HepG2 (cell line): ENCODE data around the gene FAM53B. TPM values are rescaled to one million over a fixed set of nuclear protein-coding genes. Genes with fewer than 3 reads are reported as not detected.

Source experiments
- ATAC-seq: fragments of 200-7000 bp; cut with Tn5 transposase; 3 replicates; pipeline ENCODE4 v1.9.1; 2020; ENCODE audit warnings: mild to moderate bottlenecking, moderate library complexity
- BruUV-seq: library from RNA; stranded (reverse); fragments of 400-500 nt; replicated peaks from 2 replicates; lab custom pipeline; 2021; lab: Mats Ljungman, UMichigan
- CTCF ChIA-PET: fragments of 300-600 bp; formaldehyde crosslinking; extraction: SDS; loops from one replicate; lab custom pipeline; 2021; ENCODE audit warnings: low total read pairs, inconsistent platforms, low intra/inter-chr PET ratio; lab: Yijun Ruan, JAX
- POLR2A ChIA-PET: fragments of 350-600 bp; sonication (Branson Sonifier 250); formaldehyde crosslinking; loops from one replicate; lab custom pipeline; 2020; ENCODE audit warnings: antibody characterized with exemption, inconsistent platforms; lab: Yijun Ruan, JAX
- DNase-seq: peaks from one replicate; pipeline ENCODE4 v3.0.0-alpha.2; 2015; ENCODE audit warnings: low spot score
- FAIRE-seq: peaks from 3 replicates; lab custom pipeline; 2011; peaks lifted over from hg19 to GRCh38; lab: Jason Lieb, UNC
- H2AFZ ChIP-seq: one replicate; pipeline ENCODE4 v1.6.1; 2011; ENCODE audit warnings: low read length, inconsistent platforms
- H3K27ac ChIP-seq: fragments of 300-600 bp; 3 replicates; pipeline ENCODE4 v1.8.0; 2011; ENCODE audit warnings: mixed run types, mild to moderate bottlenecking, mixed read lengths, low read length, inconsistent platforms; ENCODE audit not compliant: insufficient read depth; ENCODE audit errors: extremely low read length
- H3K27me3 ChIP-seq, 2 experiments: fragments of 200-600 bp in 1 of 2; 2 replicates in 1 of 2; 3 replicates in 1 of 2; pipeline versions ENCODE4 v1.6.0 to v1.8.0; 2011; ENCODE audit warnings: low read length in 2 of 2, mild to moderate bottlenecking in 2 of 2, moderate library complexity in 2 of 2, inconsistent platforms in 1 of 2; ENCODE audit not compliant: insufficient read depth in 2 of 2, control insufficient read depth in 1 of 2
- H3K36me3 ChIP-seq, 2 experiments: fragments of 200-600 bp in 1 of 2; replicated peaks in 1 of 2; 2 replicates in 1 of 2; 3 replicates in 1 of 2; pipeline versions ENCODE4 v1.5.1 to v1.8.0; 2011; ENCODE audit warnings: low read length in 2 of 2, inconsistent platforms in 1 of 2; ENCODE audit not compliant: insufficient read depth in 2 of 2, control insufficient read depth in 1 of 2
- H3K4me1 ChIP-seq: 2 replicates; pipeline ENCODE4 v1.5.1; 2012; ENCODE audit warnings: low read length, inconsistent platforms; ENCODE audit not compliant: insufficient read depth
- H3K4me2 ChIP-seq: 2 replicates; pipeline ENCODE4 v1.6.0; 2011; ENCODE audit warnings: low read depth, low read length, inconsistent platforms
- H3K4me3 ChIP-seq, 3 experiments: fragments of 200-600 bp in 1 of 3; sonication (generic), shearing (Covaris generic) in 1 of 3; replicated peaks in 1 of 3; 2 replicates each; pipeline ENCODE4 v1.5.1; 2011 to 2016; ENCODE audit warnings: low read length in 3 of 3, inconsistent platforms in 2 of 3, low read depth in 2 of 3, mild to moderate bottlenecking in 2 of 3, control low read depth in 1 of 3, mixed read lengths in 1 of 3; ENCODE audit not compliant: insufficient read depth in 1 of 3
- H3K79me2 ChIP-seq: one replicate; pipeline ENCODE4 v1.6.1; 2011; ENCODE audit warnings: low read length, inconsistent platforms; ENCODE audit not compliant: insufficient read depth
- H3K9ac ChIP-seq: 2 replicates; pipeline ENCODE4 v1.6.0; 2011; ENCODE audit warnings: mild to moderate bottlenecking, low read depth, low read length, inconsistent platforms; ENCODE audit not compliant: insufficient read depth
- H3K9me3 ChIP-seq: 2 replicates; pipeline ENCODE4 v1.5.1; 2012; ENCODE audit warnings: mild to moderate bottlenecking, low read length
- H4K20me1 ChIP-seq: 2 replicates; pipeline ENCODE4 v1.6.0; 2011; ENCODE audit warnings: inconsistent platforms, mild to moderate bottlenecking, low read length, moderate library complexity; ENCODE audit not compliant: insufficient read depth
- E2F5 ChIP-seq: sonication (generic); formaldehyde crosslinking; conservative IDR thresholded peaks from 2 replicates; pipeline ENCODE4 v1.4.0; 2020; ENCODE audit warnings: missing genetic modification reagents
- FOXJ3 ChIP-seq: sonication (generic); formaldehyde crosslinking; IDR thresholded peaks from 2 replicates; pipeline ENCODE4 v1.4.0; 2020; ENCODE audit warnings: missing genetic modification reagents, mild to moderate bottlenecking, borderline replicate concordance
- MATR3 ChIP-seq: sonication (generic); formaldehyde crosslinking; IDR thresholded peaks from 2 replicates; pipeline ENCODE4 v1.4.0; 2020; ENCODE audit warnings: missing genetic modification reagents
- NCOR1 ChIP-seq: fragments of 200-600 bp; sonication (generic); IDR thresholded peaks from 2 replicates; pipeline ENCODE4 v1.7.0; 2017; ENCODE audit warnings: antibody characterized with exemption, low read length, borderline replicate concordance
- NR0B2 ChIP-seq: sonication (generic); formaldehyde crosslinking; IDR thresholded peaks from 2 replicates; pipeline ENCODE4 v1.4.0; 2020; ENCODE audit warnings: mild to moderate bottlenecking, missing genetic modification reagents
- SRSF9 ChIP-seq: fragments of 200-400 bp; formaldehyde crosslinking; IDR thresholded peaks from 2 replicates; pipeline ENCODE4 v1.6.1; 2018; ENCODE audit warnings: borderline replicate concordance, mild to moderate bottlenecking, low read depth, low read length; ENCODE audit not compliant: insufficient read depth, poor library complexity, severe bottlenecking
- SYNCRIP ChIP-seq: fragments of 200-400 bp; formaldehyde crosslinking; IDR thresholded peaks from 2 replicates; pipeline ENCODE4 v1.6.1; 2018; ENCODE audit warnings: mild to moderate bottlenecking, low read depth, low read length; ENCODE audit not compliant: insufficient read depth
- ZEB1 ChIP-seq: IDR thresholded peaks from 2 replicates; pipeline ENCODE4 v1.6.1; 2012; ENCODE audit warnings: mild to moderate bottlenecking, low read depth, inconsistent platforms; ENCODE audit not compliant: insufficient replicate concordance
- ZKSCAN5 ChIP-seq: sonication (generic); formaldehyde crosslinking; IDR thresholded peaks from 2 replicates; pipeline ENCODE4 v1.5.1; 2020; ENCODE audit warnings: mild to moderate bottlenecking, missing genetic modification reagents
- ZNF329 ChIP-seq: sonication (generic); formaldehyde crosslinking; IDR thresholded peaks from 2 replicates; pipeline ENCODE4 v1.9.0; 2021; ENCODE audit warnings: low read depth, mild to moderate bottlenecking, missing genetic modification reagents
- ZNF512 ChIP-seq: sonication (generic); formaldehyde crosslinking; IDR thresholded peaks from 2 replicates; pipeline ENCODE4 v1.4.0; 2020; ENCODE audit warnings: mild to moderate bottlenecking, missing genetic modification reagents
- WGBS: methylation state at CpG from one replicate; pipeline ENCODE4 v1.1.6; 2017; ENCODE audit warnings: low lambda C conversion rate; 5-methylcytosine and 5-hydroxymethylcytosine counted together
- in situ Hi-C: cut with HindIII; loops from 2 replicates; pipeline ENCODE4 v1.10.0; 2017; ENCODE audit warnings: low pct_unique_long_range_greater_than_20kb; ENCODE audit not compliant: extremely low pct_ligation_motif_present
- intact Hi-C: fragments of 100-400 bp; cut with micrococcal nuclease; formaldehyde crosslinking; loops from one replicate; pipeline ENCODE4 v1.10.0; 2022; ENCODE audit not compliant: unreplicated experiment
- polyA plus RNA-seq, 8 experiments: library from polyadenylated mRNA; depleted of rRNA in 3 of 8; stranded (reverse) in 7 of 8; unstranded in 1 of 8; fragments of >200 nt; fragmentation: Illumina TruSeq in 4 of 8; extraction: Trizol in 4 of 8; gene quantifications; 2 replicates each; pipeline versions ENCODE4 v1.2.1 to v1.2.3, GENCODE V29; 2011 to 2016; ENCODE audit warnings: low read depth in 4 of 8, missing spikeins in 1 of 8, mixed read lengths in 1 of 8; ENCODE audit not compliant: insufficient read depth in 1 of 8
- total RNA-seq, 5 experiments: library from RNA; depleted of rRNA; stranded (reverse); fragments of >200 nt; fragmentation: Illumina TruSeq; extraction: Trizol; gene quantifications; 2 replicates each; pipeline ENCODE4 v1.2.3, GENCODE V29; 2016; ENCODE audit warnings: low read depth in 1 of 5

The FAM53B gene
- total and polyA plus RNA-seq, 2 of the 13 experiments (the other 11 are each of a cell fraction or from before 2014, with no cell fraction given) = 6.4 to 19.3 TPM

GRCh38 chr10:124621637-124622036, 122.5 kb downstream of the FAM53B start:
- Histone ChIP-seq H3K9me3 (no peaks in the 10 kb centered on the region), H4K20me1 (no peaks in the 10 kb centered on the region), H3K27ac (no peak overlapping the region), H3K4me1 (no peaks in the 10 kb centered on the region), H3K79me2 (no peaks in the 10 kb centered on the region), H3K36me3 (peaks cover 10 to 14% of the 10 kb centered on the region in 2 experiments; a peak in 4 of 5 replicates), H3K4me2 (no peak overlapping the region), H3K9ac (no peak overlapping the region), H3K4me3 (no peak overlapping the region), H2AFZ (no peak overlapping the region), H3K27me3 (no peaks in the 10 kb centered on the region)
- no peak for FAIRE-seq
- ATAC-seq = no peak
- intact Hi-C loops (no loop called here), in situ Hi-C loops (no loop called here)
- no peak for DNase-seq
- 95% methylated on average over 12 of the region's 13 CpGs for WGBS
- no peak for TF ChIP-seq NR0B2 (CRISPR knock-in tag)
- no peak for TF ChIP-seq SYNCRIP
- no peak for TF ChIP-seq FOXJ3 (CRISPR knock-in tag)
- TF ChIP-seq ZEB1 = no peak
- TF ChIP-seq NCOR1 = no peak
- TF ChIP-seq ZKSCAN5 (CRISPR knock-in tag) = no peak
- no peak for TF ChIP-seq MATR3 (CRISPR knock-in tag)
- no peak for TF ChIP-seq SRSF9
- TF ChIP-seq ZNF512 (CRISPR knock-in tag) = no peak
- no peak for TF ChIP-seq E2F5
- TF ChIP-seq ZNF329 (CRISPR knock-in tag) = no peak
- CTCF ChIA-PET = no interaction called here
- POLR2A ChIA-PET = no interaction called here
- BruUV-seq = no TSS peak
